ENCODE data around the gene CCNI2.

GRCh38 chr5:132787076-132787475 lies 39.9 kb downstream of the CCNI2 start:
- no peak for TF ChIP-seq POLR2A (IDR thresholded peaks at IDR 0.05)
- no peak for TF ChIP-seq CTCF (IDR thresholded peaks at IDR 0.05)

All from esophagus squamous epithelium (tissue), 4 donors.